GM19467 (cell line): ENCODE data around the gene CCDC116.

Experiments
- ATAC-seq: cut with Tn5 transposase; IDR thresholded peaks from one replicate; pipeline ENCODE4 v1.9.1; 2021; ENCODE audit warnings: mild to moderate bottlenecking, moderate library complexity; ENCODE audit not compliant: unreplicated experiment

CCDC116 gene

DNA sequence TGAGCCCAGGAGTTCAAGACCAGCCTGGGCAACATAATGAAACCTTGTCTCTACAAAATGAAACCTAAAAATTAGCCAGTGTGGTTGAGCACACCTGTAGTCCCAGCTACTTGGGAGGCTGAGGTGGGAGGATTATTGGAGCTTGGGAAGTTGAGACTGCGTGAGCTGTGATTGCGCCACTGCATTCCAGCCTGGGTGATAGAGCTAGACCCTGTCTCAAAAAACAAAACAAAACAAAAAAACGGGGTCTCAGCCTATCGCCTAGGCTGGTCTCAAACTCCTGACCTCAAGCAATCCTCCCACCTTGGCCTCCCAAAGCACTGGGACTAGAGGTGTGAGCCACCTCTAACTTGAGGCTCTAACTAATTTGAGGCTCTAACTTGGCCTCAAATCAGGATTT is 46.8 kb downstream of the CCDC116 start:
- ATAC-seq = no peak

DNA sequence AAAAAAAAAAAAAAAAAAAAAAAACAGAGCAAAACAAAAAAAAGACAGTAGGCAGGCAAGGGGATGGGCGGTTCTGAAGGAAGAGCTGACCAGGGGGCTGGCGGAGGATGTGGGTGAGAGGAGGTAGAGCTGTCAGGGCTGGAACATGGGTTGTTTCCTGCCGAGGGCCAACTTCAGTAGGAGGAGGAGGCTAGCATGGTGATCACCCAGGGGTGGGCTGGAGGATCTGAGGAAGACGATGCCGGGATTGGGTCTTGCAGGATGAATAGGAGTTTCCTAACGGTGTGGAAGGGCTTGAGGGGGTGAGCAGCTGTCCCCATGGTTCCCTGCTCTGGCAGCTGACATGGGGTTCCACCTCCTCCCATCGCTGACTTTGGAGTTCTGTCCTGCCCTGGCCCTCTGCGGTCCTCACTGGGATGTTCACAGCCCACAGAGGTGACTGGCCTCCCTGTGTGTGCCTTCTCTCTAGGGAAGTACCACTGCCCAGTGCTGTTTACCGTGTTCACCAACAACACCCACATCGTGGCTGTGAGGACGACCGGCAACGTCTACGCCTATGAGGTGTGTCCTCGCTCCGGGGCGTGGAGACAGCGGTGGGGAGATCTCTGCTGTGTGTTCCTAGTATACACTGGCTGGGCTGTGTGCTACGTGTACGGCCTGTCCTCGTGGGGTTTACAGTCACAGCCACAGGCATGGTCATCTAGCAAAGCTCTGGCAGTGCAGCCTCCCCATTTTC is 48.4 kb downstream of the CCDC116 start:
- no peak for ATAC-seq

DNA sequence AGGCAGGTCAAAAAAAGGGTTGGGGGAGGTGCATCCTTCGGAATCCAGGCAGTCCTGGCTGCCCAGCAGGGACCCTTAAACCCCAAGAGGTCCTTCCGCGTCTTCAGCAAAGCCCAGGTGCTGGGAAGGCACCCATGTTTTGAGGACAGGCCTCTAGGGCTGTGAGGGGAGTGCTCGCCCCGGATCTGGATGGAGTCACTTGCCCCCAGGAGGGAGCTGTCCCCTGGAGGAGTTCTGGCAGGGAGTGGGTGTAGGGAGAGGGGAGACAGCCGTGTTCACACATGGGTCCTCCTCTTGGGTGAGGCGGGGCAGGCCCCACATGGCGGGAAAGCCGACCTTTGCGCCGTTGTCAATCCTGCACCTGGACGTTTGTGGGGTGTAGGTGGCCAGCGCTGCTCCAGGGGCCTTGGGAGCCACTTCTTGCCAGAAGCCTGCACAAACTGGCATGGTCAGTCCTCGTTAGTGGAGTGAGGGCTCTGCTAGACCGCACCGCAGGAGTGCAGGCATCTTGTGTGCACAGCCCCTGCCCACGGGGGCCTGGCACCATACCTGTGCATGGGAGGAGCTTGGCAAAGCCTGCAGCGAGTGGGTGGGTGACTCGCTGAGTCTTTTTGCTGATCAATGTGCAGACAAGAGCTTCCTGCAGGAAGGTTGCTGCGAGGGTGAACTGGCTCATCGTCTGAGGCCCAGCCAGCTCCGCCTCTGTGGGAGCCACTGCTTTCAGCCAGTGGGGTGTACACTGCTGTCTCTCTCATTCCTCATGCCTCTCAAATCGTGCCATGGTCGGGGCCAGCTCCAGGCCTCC is 49.2 kb downstream of the CCDC116 start:
- ATAC-seq = no peak

DNA sequence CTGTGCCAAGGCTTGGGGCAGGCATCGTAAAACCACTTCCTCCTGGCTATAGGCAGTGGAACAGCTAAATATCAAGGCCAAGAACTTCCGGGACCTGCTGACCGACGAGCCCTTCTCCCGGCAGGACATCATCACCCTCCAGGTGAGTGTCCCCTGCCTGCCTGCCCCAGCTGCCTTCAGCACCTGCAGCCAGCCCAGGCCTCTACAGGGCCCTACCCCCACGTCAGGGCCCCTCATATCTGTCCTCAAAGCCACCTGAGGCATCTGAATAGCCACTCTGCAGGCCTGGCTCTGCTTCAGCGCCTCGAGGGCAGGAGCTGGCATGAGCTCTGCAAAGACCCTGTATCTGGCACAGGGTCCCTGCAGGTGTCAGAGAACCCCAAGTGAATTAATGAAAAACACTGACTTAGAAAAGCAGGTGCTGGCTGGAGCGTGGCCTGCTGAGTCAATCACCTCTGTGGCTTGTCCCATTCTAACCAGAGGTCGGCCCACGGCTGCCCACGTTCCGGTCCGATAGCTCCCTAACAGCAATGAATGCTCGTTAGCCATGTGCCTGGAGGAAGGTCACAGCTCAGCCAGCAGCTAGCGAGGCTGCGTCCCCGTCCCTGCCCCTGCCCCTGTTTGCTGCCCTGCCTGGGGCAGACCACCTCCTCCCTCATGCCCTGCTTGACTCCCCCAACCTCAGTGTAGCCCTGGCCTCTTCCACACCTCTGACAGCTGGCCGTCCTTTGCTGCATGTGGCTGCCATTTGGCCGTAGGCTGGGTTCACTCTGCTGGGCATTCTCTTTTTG is 50.0 kb downstream of the CCDC116 start:
- no peak for ATAC-seq

DNA sequence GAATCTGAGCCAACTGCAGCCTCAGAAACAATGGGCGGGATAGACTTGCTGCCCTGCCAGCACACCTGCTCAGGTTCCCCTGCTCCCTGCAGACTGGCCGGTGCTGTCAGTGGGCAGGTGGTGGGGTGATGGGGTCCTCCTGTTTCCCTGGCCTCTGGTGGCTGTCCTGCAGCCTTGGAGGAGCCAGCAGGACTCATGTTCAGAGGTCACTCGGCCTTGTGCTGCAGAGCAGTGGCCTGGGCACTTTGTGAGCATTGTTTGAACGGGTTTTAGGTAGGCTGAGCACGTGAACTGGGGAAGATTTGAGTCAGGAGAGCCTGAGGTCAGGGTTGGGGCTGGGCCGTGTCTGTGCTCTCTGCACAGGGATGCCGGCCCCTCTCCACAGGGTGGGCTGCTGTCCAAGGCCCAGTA is 50.8 kb downstream of the CCDC116 start:
- no peak for ATAC-seq

DNA sequence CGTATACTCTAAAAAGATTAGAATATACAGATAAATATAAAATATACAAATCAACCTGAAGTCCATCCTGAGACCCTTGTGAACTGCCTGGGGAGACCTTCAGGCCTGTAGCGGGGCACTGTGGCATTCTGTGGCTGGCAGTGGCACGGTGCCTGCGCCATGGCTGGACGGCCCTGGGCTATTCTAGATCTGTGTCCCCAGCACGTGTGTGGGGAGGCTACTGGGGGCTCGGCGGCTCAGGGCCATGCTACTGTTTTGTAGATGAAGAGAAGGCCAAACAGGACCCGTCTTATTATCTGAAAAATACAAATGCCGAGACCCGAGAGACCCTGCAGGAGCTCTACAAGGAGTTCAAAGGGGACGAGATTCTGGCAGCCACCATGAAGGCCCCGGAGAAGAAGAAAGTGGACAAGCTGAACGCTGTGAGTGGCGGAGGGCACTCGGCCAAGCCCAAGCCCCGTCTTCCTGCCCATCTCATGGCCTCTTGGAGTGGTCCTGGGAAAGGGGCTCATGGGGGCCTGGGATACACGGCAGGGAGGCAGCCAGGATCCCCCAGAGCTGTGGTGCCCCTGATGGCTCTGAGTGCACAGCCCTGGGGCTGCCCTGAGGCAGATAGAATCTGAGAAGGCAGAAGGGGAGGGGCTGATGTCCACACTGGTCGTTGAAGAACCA is 52.1 kb downstream of the CCDC116 start:
- no peak for ATAC-seq

DNA sequence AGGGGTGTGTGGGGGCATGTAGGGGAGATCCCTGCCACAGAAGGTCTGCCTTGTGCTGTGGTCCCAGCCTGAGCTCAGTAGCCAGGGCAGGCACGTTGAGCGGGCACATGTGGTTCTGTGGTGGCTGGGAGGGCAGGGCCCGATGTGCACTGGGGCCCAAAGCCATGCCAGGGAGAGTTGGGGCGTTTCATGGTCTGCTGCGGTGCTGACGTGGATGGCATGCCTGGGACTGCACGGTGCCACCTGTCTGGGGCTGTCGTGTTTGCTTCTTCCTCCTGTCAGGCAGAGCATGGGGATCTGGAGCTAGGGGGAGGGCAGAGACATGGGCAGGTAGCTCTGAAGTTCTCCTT is 52.6 kb downstream of the CCDC116 start:
- no peak for ATAC-seq

DNA sequence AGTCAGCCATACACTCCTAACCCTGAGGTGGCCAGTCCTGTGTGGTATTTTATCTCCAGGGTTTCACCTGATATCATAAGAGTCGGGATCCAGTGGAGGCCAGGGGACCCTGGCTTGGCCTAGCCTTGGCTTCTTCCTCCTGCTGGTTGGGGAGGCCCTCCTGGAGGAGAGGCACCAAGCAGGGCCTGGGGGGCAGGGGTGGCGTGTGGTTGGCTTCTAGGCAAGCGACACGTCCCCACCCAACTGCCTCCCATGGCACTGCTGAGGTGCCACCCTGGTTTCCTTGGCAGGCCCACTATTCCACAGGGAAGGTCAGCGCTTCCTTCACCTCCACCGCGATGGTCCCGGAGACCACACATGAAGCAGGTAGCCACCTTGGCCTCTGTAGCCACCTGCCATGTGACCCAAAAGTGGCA is 53.6 kb downstream of the CCDC116 start:
- ATAC-seq = no peak
